DOHH2 (cell line): Measurements from ENCODE around the gene SIM1.

ENCODE experiments used
- H3F3A ChIP-seq: fragments of 200-600 bp; sonication (generic), shearing (Covaris generic); 2 replicates; pipeline ENCODE4 v1.6.0; 2016; ENCODE audit warnings: antibody characterized with exemption, mild to moderate bottlenecking; ENCODE audit not compliant: control insufficient read depth, insufficient read depth
- H3K27ac ChIP-seq: fragments of 200-600 bp; sonication (generic); 2 replicates; pipeline ENCODE4 v1.5.1; 2014; ENCODE audit warnings: low read depth, mild to moderate bottlenecking, low read length, moderate library complexity
- H3K27me3 ChIP-seq: fragments of 200-600 bp; sonication (generic); 2 replicates; pipeline ENCODE4 v1.6.1; 2014; ENCODE audit warnings: mild to moderate bottlenecking, low read length, mixed read lengths; ENCODE audit not compliant: control insufficient read depth
- H3K36me3 ChIP-seq: fragments of 200-600 bp; sonication (generic); 2 replicates; pipeline ENCODE4 v1.6.1; 2014; ENCODE audit warnings: mild to moderate bottlenecking, low read length, moderate library complexity, mixed read lengths; ENCODE audit not compliant: control insufficient read depth
- H3K4me1 ChIP-seq: fragments of 200-600 bp; sonication (generic); 2 replicates; pipeline ENCODE4 v1.6.1; 2014; ENCODE audit warnings: mild to moderate bottlenecking, low read length, mixed read lengths; ENCODE audit not compliant: control insufficient read depth
- H3K4me2 ChIP-seq: fragments of 200-600 bp; sonication (generic); 2 replicates; pipeline ENCODE4 v1.6.0; 2014; ENCODE audit warnings: mild to moderate bottlenecking, low read length, moderate library complexity
- H3K4me3 ChIP-seq: fragments of 200-600 bp; sonication (generic); 2 replicates; pipeline ENCODE4 v1.5.1; 2014; ENCODE audit warnings: mild to moderate bottlenecking, low read length, mixed read lengths
- H3K79me2 ChIP-seq: fragments of 200-600 bp; sonication (generic); 2 replicates; pipeline ENCODE4 v1.6.1; 2014; ENCODE audit warnings: mild to moderate bottlenecking, low read length, mixed read lengths; ENCODE audit not compliant: control insufficient read depth
- H3K9me2 ChIP-seq: fragments of 200-600 bp; sonication (generic); replicated peaks from 2 replicates; pipeline ENCODE4 v1.6.1; 2014; ENCODE audit warnings: mild to moderate bottlenecking, low read length, mixed read lengths; ENCODE audit not compliant: control insufficient read depth
- H3K9me3 ChIP-seq: fragments of 200-600 bp; sonication (generic); 2 replicates; pipeline ENCODE4 v1.6.1; 2014; ENCODE audit warnings: antibody characterized with exemption, low read length, mixed read lengths; ENCODE audit not compliant: control insufficient read depth, insufficient read depth
- H4K20me1 ChIP-seq: fragments of 200-600 bp; sonication (generic); 2 replicates; pipeline ENCODE4 v1.6.0; 2014; ENCODE audit warnings: low read depth, mild to moderate bottlenecking, antibody characterized with exemption, low read length, moderate library complexity; ENCODE audit not compliant: control insufficient read depth, insufficient read depth
- EZH2phosphoT487 ChIP-seq: fragments of 200-600 bp; sonication (generic); IDR thresholded peaks from 2 replicates; pipeline ENCODE4 v1.6.1; 2017; ENCODE audit warnings: borderline replicate concordance, mild to moderate bottlenecking, antibody characterized with exemption, low read length, moderate library complexity, mixed read lengths
- TF ChIP-seq, protein P1 (sequence below): fragments of 200-600 bp; sonication (generic); IDR thresholded peaks from one replicate; pipeline ENCODE4 v1.5.1; 2014; ENCODE audit warnings: antibody characterized with exemption, mild to moderate bottlenecking, low read depth, low read length; ENCODE audit not compliant: poor library complexity, severe bottlenecking

Gene SIM1, protein sequence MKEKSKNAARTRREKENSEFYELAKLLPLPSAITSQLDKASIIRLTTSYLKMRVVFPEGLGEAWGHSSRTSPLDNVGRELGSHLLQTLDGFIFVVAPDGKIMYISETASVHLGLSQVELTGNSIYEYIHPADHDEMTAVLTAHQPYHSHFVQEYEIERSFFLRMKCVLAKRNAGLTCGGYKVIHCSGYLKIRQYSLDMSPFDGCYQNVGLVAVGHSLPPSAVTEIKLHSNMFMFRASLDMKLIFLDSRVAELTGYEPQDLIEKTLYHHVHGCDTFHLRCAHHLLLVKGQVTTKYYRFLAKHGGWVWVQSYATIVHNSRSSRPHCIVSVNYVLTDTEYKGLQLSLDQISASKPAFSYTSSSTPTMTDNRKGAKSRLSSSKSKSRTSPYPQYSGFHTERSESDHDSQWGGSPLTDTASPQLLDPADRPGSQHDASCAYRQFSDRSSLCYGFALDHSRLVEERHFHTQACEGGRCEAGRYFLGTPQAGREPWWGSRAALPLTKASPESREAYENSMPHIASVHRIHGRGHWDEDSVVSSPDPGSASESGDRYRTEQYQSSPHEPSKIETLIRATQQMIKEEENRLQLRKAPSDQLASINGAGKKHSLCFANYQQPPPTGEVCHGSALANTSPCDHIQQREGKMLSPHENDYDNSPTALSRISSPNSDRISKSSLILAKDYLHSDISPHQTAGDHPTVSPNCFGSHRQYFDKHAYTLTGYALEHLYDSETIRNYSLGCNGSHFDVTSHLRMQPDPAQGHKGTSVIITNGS

DNA sequence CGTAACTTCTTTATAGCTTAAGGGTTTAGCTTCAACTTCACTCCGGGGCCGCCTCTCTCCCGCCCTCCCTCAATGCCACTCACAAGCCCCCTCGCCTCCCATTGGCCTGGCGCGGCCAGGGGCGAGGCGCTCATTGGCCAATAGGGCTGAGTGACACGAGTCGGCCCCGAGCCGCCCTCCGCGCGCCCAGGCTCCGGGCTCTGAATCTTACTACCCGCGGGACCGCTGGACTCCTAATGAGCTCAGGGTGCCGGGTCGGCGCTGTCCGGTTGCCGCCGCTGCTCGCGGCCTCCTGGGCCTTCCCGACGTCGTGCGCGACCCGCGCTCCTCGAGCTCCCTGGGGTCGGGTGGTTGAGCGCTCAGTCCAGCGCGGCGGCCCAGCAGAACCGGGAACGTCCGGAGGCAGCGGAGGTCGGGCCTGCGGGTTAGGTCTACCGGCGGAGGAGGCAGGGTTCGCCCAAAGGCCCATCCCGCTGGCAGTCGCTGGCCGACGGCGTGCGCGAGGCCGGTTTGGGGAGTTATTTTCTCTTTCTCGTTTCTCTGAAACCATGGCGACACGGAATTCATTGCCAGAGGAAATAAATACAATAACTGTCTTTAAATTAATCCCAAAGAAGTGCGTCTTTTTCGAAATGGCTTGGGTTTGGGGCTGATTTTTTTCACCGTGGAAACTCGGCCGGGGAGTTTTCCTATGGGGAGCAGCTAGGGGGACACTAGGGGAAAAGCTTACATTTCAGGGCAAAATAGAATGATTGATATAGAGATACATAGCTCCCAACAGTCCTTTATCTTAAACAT lies at the start of gene SIM1:
Gene SIM1, minus strand, starts transcription at position 19 of the 798 bp plus-strand sequence. CDS start 1,453 bp downstream, outside the sequence.
- Histone ChIP-seq H3K4me3 (no peak within 1 kb of the TSS), H3K79me2 (no peaks in the 10 kb centered on the region), H3K36me3 (no peaks in the 10 kb centered on the region), H3K9me3 (no peaks in the 10 kb centered on the region), H3K27me3 (0 out of 2 replicates have a peak, but pooled peaks cover 3% of the 10 kb centered on the region), H3K9me2 (no peaks in the 10 kb centered on the region), H3K4me2 (no peak within 1 kb of the TSS), H3F3A (no peaks in the 10 kb centered on the region), H4K20me1 (no peaks in the 10 kb centered on the region), H3K27ac (no peak within 1 kb of the TSS), H3K4me1 (no peaks in the 10 kb centered on the region)
- TF ChIP-seq EZH2phosphoT487 = no peak
- TF ChIP-seq, protein P1, sequence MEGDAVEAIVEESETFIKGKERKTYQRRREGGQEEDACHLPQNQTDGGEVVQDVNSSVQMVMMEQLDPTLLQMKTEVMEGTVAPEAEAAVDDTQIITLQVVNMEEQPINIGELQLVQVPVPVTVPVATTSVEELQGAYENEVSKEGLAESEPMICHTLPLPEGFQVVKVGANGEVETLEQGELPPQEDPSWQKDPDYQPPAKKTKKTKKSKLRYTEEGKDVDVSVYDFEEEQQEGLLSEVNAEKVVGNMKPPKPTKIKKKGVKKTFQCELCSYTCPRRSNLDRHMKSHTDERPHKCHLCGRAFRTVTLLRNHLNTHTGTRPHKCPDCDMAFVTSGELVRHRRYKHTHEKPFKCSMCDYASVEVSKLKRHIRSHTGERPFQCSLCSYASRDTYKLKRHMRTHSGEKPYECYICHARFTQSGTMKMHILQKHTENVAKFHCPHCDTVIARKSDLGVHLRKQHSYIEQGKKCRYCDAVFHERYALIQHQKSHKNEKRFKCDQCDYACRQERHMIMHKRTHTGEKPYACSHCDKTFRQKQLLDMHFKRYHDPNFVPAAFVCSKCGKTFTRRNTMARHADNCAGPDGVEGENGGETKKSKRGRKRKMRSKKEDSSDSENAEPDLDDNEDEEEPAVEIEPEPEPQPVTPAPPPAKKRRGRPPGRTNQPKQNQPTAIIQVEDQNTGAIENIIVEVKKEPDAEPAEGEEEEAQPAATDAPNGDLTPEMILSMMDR = no peak

DNA sequence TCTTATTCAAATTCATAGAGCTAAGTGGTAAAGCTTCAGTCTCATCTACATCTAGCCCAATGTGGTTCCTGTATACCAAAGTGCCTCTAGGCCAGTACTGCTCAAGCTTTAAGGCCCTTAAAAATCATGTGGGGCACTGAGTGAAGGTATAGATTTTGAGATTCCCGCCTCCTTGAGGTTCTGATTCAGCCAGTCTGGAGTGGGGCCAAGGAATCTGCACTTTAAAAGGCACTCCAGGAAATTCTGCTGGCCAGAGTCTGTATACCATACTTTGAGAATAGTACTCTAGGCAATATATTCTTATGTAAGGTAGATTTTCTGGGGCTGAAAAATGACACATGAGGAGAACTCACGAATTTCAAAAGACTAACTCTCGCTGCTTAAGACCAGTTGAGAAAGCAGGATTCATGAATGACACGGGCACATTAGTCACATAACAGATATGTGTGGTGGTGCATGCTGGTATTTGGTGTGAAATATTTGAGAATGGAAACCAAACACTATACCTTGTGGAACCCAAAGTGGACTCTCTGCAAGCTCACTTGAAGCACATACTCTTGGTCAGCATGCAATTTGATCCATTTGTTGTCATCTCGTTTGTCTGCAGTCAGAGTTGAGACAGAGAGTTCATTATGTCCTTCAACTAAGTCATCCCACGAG lies 47.6 kb upstream of the SIM1 start:
- no peak overlapping the region for H3K4me3 ChIP-seq
- H3K4me1 ChIP-seq = no peaks in the 10 kb centered on the region
- peaks cover 25% of the 10 kb centered on the region for H3K36me3 ChIP-seq
- H4K20me1 ChIP-seq = no peaks in the 10 kb centered on the region
- H3K4me2 ChIP-seq = no peak overlapping the region
- TF ChIP-seq, protein P1 = no peak
- H3K9me3 ChIP-seq = no peaks in the 10 kb centered on the region
- no peaks in the 10 kb centered on the region for H3K79me2 ChIP-seq
- H3K9me2 ChIP-seq = no peaks in the 10 kb centered on the region
- no peak overlapping the region for H3K27ac ChIP-seq
- H3F3A ChIP-seq = no peaks in the 10 kb centered on the region
- no peaks in the 10 kb centered on the region for H3K27me3 ChIP-seq

DNA sequence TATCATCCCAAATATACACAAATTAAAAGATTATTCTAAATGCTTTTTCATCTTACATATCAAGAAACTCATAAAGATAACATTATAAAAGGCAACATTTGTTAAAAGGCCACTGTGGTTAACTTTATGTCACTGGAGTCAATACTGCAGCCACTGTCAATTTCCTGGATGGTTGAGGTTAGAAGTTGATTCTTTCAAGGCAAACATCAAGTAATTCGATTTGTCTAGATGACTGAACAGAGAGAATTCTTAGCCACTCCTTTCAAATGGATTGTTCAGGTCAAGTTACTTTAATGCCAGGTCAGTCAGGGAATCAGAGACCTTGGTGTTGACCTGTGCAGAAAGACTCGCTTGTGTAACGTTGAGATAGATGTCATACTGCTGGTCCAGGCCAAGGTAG lies 44.4 kb upstream of the SIM1 start:
- Histone ChIP-seq H3K27me3 (no peaks in the 10 kb centered on the region), H3K36me3 (peaks cover 18% of the 10 kb centered on the region), H3K4me3 (no peak overlapping the region), H3K9me3 (no peaks in the 10 kb centered on the region), H3K4me2 (no peak overlapping the region), H3K4me1 (no peaks in the 10 kb centered on the region), H3K27ac (no peak overlapping the region), H3K79me2 (no peaks in the 10 kb centered on the region), H3K9me2 (no peaks in the 10 kb centered on the region), H3F3A (no peaks in the 10 kb centered on the region), H4K20me1 (no peaks in the 10 kb centered on the region)
- TF ChIP-seq, protein P1 = no peak
- no peak for TF ChIP-seq EZH2phosphoT487
